ENCODE results near the gene CFH. TPM values are rescaled to one million over a fixed set of nuclear protein-coding genes. Genes with fewer than 3 reads are reported as not detected.

Gene CFH
- 248 and 252 TPM in 2 replicates for total RNA-seq
- long read RNA-seq, full-length matches to known transcripts = 1,041 of 2,217 reads
- long read RNA-seq, partial matches to known transcripts = 985 of 2,217 reads
- long read RNA-seq, other reads (novel, unspliced or antisense) = 191 of 2,217 reads

DNA sequence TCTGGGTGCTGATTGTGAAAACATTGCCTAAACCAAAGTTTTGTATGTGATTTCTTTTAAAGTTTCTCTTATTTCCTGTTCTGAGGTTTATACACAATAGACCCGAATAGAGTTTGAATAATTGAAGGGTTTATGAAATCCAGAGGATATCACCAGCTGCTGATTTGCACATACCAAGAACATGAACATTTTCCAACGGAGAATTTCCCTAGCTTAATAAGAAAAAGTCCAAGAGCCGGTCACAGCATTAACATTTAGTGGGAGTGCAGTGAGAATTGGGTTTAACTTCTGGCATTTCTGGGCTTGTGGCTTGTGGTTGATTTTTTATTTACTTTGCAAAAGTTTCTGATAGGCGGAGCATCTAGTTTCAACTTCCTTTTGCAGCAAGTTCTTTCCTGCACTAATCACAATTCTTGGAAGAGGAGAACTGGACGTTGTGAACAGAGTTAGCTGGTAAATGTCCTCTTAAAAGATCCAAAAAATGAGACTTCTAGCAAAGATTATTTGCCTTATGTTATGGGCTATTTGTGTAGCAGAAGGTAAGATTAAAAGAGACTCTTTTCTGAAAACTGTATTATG, at the start of gene CFH:
CFH (plus strand) TSS at position 407 of the 579 bp plus-strand sequence; CDS start at position 482, 75 bp downstream.
- TF ChIP-seq, protein P1, sequence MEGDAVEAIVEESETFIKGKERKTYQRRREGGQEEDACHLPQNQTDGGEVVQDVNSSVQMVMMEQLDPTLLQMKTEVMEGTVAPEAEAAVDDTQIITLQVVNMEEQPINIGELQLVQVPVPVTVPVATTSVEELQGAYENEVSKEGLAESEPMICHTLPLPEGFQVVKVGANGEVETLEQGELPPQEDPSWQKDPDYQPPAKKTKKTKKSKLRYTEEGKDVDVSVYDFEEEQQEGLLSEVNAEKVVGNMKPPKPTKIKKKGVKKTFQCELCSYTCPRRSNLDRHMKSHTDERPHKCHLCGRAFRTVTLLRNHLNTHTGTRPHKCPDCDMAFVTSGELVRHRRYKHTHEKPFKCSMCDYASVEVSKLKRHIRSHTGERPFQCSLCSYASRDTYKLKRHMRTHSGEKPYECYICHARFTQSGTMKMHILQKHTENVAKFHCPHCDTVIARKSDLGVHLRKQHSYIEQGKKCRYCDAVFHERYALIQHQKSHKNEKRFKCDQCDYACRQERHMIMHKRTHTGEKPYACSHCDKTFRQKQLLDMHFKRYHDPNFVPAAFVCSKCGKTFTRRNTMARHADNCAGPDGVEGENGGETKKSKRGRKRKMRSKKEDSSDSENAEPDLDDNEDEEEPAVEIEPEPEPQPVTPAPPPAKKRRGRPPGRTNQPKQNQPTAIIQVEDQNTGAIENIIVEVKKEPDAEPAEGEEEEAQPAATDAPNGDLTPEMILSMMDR (IDR thresholded peaks at IDR 0.05) = peak; percentile 7
- Mint-ChIP-seq H3K27ac (ENCODE audit: unreplicated experiment) (peak within 1 kb of the TSS; percentile 86), H3K9me3 (ENCODE audit: unreplicated experiment) (peaks cover 6% of the 10 kb centered on the region), H3K36me3 (ENCODE audit: unreplicated experiment) (peaks cover 5% of the 10 kb centered on the region), H3K4me3 (ENCODE audit: unreplicated experiment) (peak within 1 kb of the TSS; percentile 80), H3K4me1 (ENCODE audit: unreplicated experiment) (peaks cover 43% of the 10 kb centered on the region), H3K27me3 (ENCODE audit: unreplicated experiment) (no peaks in the 10 kb centered on the region)
- DNase-seq (ENCODE audit: extremely low spot score, unreplicated experiment) = no peak

DNA sequence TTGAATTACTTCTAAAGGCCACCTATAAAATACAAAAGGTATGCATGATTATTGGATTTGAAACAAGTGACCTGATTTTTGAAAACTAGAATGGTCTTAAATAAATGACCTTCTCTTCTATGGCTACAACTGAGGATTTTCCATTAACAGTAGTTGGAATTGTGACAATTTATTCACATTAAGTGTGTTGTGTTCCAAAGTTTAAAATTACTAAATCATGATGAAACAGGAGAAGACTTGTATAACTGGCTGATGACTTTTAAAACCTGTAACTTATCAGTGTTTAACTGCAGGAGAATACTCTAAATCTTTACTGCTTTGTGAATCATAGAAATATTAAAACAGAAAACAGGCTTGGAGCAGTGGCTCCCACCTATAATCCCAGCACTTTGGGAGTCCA, 48.2 kb upstream of the CFH start:
- H3K27me3 Mint-ChIP-seq (ENCODE audit: unreplicated experiment) = no peaks in the 10 kb centered on the region
- H3K36me3 Mint-ChIP-seq (ENCODE audit: unreplicated experiment) = peaks cover 6% of the 10 kb centered on the region
- peaks cover 26% of the 10 kb centered on the region for H3K4me1 Mint-ChIP-seq (ENCODE audit: unreplicated experiment)

DNA sequence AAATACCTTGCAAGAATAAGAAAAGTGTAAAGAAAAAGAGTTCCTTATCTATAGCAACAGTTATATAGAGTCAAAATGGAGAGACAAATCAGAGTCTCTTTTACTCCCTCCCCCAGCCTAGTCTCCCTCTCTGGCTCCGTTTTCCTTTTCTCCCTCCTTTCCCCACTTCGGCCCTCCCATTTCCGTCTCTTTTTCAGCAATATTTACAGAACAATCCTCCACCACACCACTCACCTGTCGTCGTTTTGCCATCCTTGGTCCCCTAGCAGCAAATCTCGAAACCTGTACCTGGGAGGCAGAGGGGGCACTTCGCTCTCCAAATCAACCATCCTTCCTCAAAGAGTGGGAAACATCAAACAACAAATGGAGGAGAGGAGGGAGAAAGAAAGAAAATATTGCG, 43.9 kb upstream of the CFH start:
- TF ChIP-seq, protein P1 (IDR thresholded peaks at IDR 0.05) = no peak
- DNase-seq (ENCODE audit: extremely low spot score, unreplicated experiment) = no peak

More for the DNA sequence above, 48.2 kb upstream of the CFH start:
- no peak overlapping the region for H3K27ac Mint-ChIP-seq (ENCODE audit: unreplicated experiment)
- DNase-seq (ENCODE audit: extremely low spot score, unreplicated experiment) = no peak
- H3K9me3 Mint-ChIP-seq (ENCODE audit: unreplicated experiment) = no peaks in the 10 kb centered on the region
- TF ChIP-seq, protein P1 (IDR thresholded peaks at IDR 0.05) = no peak
- H3K4me3 Mint-ChIP-seq (ENCODE audit: unreplicated experiment) = no peak overlapping the region

DNA sequence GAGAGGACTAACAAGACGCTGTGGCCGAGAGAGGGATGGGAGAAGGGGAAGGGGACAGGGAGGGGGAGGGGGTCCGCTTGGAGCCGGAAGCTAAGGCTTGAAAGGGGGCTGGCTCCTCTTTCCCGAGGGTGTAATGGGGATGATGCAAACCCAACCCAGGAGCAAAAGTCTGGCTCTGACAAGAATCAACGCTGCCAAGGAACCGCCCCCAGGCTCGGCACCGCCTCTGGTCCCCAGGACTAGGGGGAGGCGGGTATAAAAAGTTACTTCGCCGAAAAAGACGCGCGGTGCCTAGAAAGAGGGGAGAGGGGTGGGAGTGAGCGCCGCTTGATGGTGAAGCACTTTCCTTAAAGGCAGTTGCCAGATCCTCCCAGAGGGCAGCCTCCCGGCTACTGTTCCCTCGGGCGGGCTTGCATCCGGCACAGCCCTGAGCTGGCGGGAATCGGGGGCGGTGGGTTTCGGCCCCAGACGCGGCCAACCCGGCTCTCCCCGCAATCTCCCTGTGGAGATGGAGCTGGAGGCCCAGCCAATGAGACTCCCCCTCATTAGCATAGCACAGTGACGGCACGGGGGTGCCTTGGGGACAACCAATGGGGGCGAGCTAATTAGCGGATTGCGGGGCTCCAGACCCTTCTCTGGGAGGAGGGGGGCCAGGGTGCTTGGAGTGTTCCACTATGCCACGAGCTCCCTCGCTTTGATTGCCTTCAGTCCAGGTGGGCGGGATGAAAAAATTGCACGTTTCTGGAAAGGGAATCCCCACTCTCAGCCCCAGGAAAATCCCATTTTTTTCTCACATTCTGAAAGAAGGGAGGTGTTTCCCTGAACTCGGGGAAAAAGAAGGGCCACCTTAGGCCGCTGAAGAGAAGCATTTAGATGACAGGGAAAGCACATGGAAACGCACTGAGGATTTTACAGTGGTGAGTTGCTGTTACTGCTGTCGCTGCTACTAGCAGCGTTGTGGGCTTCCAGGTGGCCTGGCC, 43.2 kb upstream of the CFH start, which contains the start of gene KCNT2:
KCNT2 (minus strand) TSS at position 51 of the 980 bp plus-strand sequence. CDS start 131 bp downstream, outside the sequence.
- Mint-ChIP-seq H3K9me3 (ENCODE audit: unreplicated experiment) (no peaks in the 10 kb centered on the region), H3K36me3 (ENCODE audit: unreplicated experiment) (peaks cover 6% of the 10 kb centered on the region), H3K27me3 (ENCODE audit: unreplicated experiment) (peaks cover 3% of the 10 kb centered on the region), H3K4me3 (ENCODE audit: unreplicated experiment) (peak within 1 kb of the TSS; percentile 98), H3K27ac (ENCODE audit: unreplicated experiment) (peak within 1 kb of the TSS; percentile 91), H3K4me1 (ENCODE audit: unreplicated experiment) (peaks cover 24% of the 10 kb centered on the region)
- peak; percentile 89 for DNase-seq (ENCODE audit: extremely low spot score, unreplicated experiment)
- TF ChIP-seq, protein P1 (IDR thresholded peaks at IDR 0.05) = no peak

More for the DNA sequence above, 43.9 kb upstream of the CFH start:
- H3K27ac Mint-ChIP-seq (ENCODE audit: unreplicated experiment) = peak overlapping the region; percentile 91
- H3K36me3 Mint-ChIP-seq (ENCODE audit: unreplicated experiment) = peaks cover 6% of the 10 kb centered on the region
- H3K4me1 Mint-ChIP-seq (ENCODE audit: unreplicated experiment) = peaks cover 24% of the 10 kb centered on the region
- no peaks in the 10 kb centered on the region for H3K9me3 Mint-ChIP-seq (ENCODE audit: unreplicated experiment)
- H3K27me3 Mint-ChIP-seq (ENCODE audit: unreplicated experiment) = peaks cover 1% of the 10 kb centered on the region
- peak overlapping the region; percentile 98 for H3K4me3 Mint-ChIP-seq (ENCODE audit: unreplicated experiment)
